ENCODE results near the gene CGRRF1.

Gene CGRRF1

DNA sequence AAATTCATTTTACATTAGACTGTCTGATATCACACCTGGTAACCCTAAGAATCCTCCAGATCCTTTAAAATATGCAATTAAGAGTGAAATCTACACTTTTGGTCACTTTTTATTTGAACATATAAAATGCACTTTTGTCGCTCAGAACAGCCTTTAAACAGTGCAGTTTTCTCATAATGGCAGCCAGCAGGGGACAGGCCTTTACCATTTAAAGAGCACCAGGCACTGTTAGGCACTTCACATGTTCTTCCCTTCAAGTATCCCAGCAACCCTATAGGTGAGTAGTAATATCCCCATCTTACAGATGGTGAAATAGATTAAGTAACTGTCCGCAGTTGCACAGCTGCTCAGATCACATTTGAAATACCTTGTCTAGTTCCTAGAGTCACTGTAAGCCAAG lies 45.9 kb downstream of the CGRRF1 start:
- H3K36me3 ChIP-seq (ENCODE audit: insufficient read depth, low read depth, low read length): no peaks in the 10 kb centered on the region
- no peaks in the 10 kb centered on the region for H3K4me1 ChIP-seq (ENCODE audit: insufficient read depth, low read length)
- H3K4me3 ChIP-seq (ENCODE audit: low read length): no peak overlapping the region
- H3K27me3 ChIP-seq (ENCODE audit: insufficient read depth, low read length): no peaks in the 10 kb centered on the region
- no peak overlapping the region for H3K9ac ChIP-seq (ENCODE audit: low read depth, low read length)
- no peak overlapping the region for H3K27ac ChIP-seq (ENCODE audit: low read length)
- H3K9me3 ChIP-seq (ENCODE audit: insufficient read depth, low read depth, low read length): no peaks in the 10 kb centered on the region

DNA sequence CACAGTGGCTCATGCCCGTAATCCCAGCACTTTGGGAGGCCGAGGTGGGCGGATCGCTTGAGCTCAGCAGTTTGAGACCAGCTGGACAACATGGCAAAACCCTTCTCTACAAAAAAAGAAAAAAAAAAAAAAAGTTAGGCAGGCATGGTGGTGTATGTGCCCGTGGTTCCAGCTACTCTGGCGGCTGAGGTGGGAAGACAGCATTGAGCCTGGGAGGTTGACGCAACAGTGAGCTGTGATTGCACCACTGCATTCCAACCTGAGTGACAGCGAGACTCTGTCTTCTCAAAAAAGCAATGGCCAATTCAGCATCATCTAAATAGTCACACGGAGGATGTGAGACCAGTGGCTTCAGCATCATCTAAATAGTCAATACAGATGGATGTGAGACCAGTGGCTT lies 46.8 kb downstream of the CGRRF1 start:
- Histone ChIP-seq H3K4me1 (ENCODE audit: insufficient read depth, low read length) (no peaks in the 10 kb centered on the region), H3K9me3 (ENCODE audit: insufficient read depth, low read depth, low read length) (no peaks in the 10 kb centered on the region), H3K27me3 (ENCODE audit: insufficient read depth, low read length) (no peaks in the 10 kb centered on the region), H3K4me3 (ENCODE audit: low read length) (no peak overlapping the region), H3K27ac (ENCODE audit: low read length) (no peak overlapping the region), H3K9ac (ENCODE audit: low read depth, low read length) (no peak overlapping the region), H3K36me3 (ENCODE audit: insufficient read depth, low read depth, low read length) (no peaks in the 10 kb centered on the region)

GRCh38 chr14:54562334-54562733 lies 52.6 kb downstream of the CGRRF1 start:
- Histone ChIP-seq H3K36me3 (ENCODE audit: insufficient read depth, low read depth, low read length) (no peaks in the 10 kb centered on the region), H3K27me3 (ENCODE audit: insufficient read depth, low read length) (peaks cover 41% of the 10 kb centered on the region), H3K27ac (ENCODE audit: low read length) (no peak overlapping the region), H3K4me1 (ENCODE audit: insufficient read depth, low read length) (peaks cover 7% of the 10 kb centered on the region; the same call in 1 of the 2 replicates), H3K4me3 (ENCODE audit: low read length) (no peak overlapping the region), H3K9me3 (ENCODE audit: insufficient read depth, low read depth, low read length) (no peaks in the 10 kb centered on the region), H3K9ac (ENCODE audit: low read depth, low read length) (no peak overlapping the region)

DNA sequence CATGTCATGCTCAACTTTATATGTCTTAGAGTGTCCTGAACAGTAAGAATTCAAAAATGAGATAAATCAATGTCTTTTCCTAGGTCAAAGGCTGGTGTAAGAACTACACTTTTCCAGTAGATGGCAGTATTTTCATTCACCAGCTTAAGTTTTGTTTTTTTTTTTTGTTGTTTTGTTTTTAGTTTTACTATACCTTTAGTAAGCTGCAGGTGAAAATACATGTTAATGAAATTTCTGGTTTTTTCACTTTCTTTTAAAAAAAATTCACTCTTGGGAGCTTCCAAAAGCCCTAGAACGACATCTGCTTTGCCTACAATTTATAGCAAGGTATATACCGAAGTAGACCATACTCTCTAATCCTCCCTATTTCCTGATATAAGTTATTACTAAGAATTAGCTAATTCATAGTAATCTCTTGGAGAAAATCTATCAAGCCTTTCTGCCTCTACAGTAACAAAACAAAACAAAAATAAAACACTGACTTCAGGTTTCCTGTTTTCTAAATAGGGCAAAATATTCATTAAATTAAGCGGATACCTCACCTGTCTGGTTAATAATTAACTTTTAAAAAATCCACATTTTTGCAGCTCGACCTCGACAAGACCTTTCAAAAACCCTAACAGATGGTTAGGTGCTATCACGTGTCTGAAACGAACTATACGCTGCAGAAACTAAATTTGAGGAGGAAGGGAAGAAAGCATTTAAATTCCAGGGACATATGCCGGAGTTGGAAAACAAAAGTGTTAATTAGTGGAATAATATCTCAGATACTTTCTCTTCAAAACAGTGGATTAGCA lies 54.6 kb downstream of the CGRRF1 start:
- H3K4me1 ChIP-seq (ENCODE audit: insufficient read depth, low read length): peaks cover 10% of the 10 kb centered on the region
- no peak overlapping the region for H3K9ac ChIP-seq (ENCODE audit: low read depth, low read length)

GRCh38 chr14:54564868-54565784 lies 55.4 kb downstream of the CGRRF1 start:
- Histone ChIP-seq H3K27ac (ENCODE audit: low read length) (no peak overlapping the region), H3K9me3 (ENCODE audit: insufficient read depth, low read depth, low read length) (no peaks in the 10 kb centered on the region), H3K4me1 (ENCODE audit: insufficient read depth, low read length) (peaks cover 10% of the 10 kb centered on the region), H3K9ac (ENCODE audit: low read depth, low read length) (peak overlapping the region; percentile 58; the same call in 1 of the 2 replicates), H3K36me3 (ENCODE audit: insufficient read depth, low read depth, low read length) (no peaks in the 10 kb centered on the region), H3K27me3 (ENCODE audit: insufficient read depth, low read length) (peaks cover 68% of the 10 kb centered on the region), H3K4me3 (ENCODE audit: low read length) (peak overlapping the region; percentile 80)

More for the DNA sequence above, 54.6 kb downstream of the CGRRF1 start:
- Histone ChIP-seq H3K27ac (ENCODE audit: low read length) (no peak overlapping the region), H3K4me3 (ENCODE audit: low read length) (peak overlapping the region; percentile 80), H3K9me3 (ENCODE audit: insufficient read depth, low read depth, low read length) (no peaks in the 10 kb centered on the region), H3K36me3 (ENCODE audit: insufficient read depth, low read depth, low read length) (no peaks in the 10 kb centered on the region), H3K27me3 (ENCODE audit: insufficient read depth, low read length) (peaks cover 59% of the 10 kb centered on the region)

DNA sequence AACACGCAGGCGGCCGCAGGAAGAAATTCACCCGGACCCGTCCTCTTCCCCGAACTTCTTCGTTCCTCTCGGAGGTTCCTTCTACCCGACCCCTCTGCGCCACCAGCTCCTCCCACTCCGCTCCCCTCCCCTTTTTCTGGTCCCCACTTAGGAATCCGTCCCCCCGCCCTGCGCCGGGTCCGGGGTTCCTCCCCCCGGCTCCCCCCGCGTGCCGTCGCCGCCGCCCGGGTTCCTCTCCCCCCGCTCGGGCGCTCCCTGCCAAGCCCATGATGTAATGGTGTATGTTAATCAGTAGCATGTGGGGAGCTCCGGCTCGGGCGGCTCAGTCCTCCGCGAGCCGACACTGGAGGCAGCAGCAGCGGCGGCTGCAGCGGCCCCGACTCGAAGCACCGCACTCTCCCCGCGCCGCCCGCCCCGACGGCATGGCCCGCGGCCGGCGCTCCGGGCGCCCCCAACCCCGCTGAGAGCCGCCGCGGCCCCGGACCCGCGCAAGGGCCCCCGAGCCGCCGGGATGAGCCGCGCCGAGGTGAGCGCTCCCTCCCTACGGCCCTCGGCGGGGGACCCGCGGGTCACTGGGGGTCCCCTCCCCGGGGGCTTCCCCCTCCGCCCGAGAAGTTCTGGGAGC lies 56.2 kb downstream of the CGRRF1 start:
- Histone ChIP-seq H3K9ac (ENCODE audit: low read depth, low read length) (peak overlapping the region; percentile 59; the same call in 1 of the 2 replicates), H3K36me3 (ENCODE audit: insufficient read depth, low read depth, low read length) (no peaks in the 10 kb centered on the region), H3K27ac (ENCODE audit: low read length) (no peak overlapping the region), H3K4me3 (ENCODE audit: low read length) (peak overlapping the region; percentile 80), H3K27me3 (ENCODE audit: insufficient read depth, low read length) (peaks cover 70% of the 10 kb centered on the region), H3K4me1 (ENCODE audit: insufficient read depth, low read length) (peaks cover 10% of the 10 kb centered on the region), H3K9me3 (ENCODE audit: insufficient read depth, low read depth, low read length) (no peaks in the 10 kb centered on the region)

- H3K4me1 ChIP-seq (ENCODE audit: insufficient read depth, low read length): peaks cover 10% of the 10 kb centered on the region
- H3K27me3 ChIP-seq (ENCODE audit: insufficient read depth, low read length): peaks cover 70% of the 10 kb centered on the region
Measured at GRCh38 chr14:54566410-54567223, 56.9 kb downstream of the CGRRF1 start, which contains the start of gene SAMD4A. TSS of gene SAMD4A (plus strand) at chr14:54567128. CDS start at chr14:54567917, 789 bp downstream.

GRCh38 chr14:54567224-54567638 lies 57.5 kb downstream of the CGRRF1 start:
- H3K27ac ChIP-seq (ENCODE audit: low read length): no peak overlapping the region
- H3K36me3 ChIP-seq (ENCODE audit: insufficient read depth, low read depth, low read length): no peaks in the 10 kb centered on the region
- peak overlapping the region; percentile 80 for H3K4me3 ChIP-seq (ENCODE audit: low read length)
- H3K27me3 ChIP-seq (ENCODE audit: insufficient read depth, low read length): peaks cover 67% of the 10 kb centered on the region
- H3K4me1 ChIP-seq (ENCODE audit: insufficient read depth, low read length): peaks cover 10% of the 10 kb centered on the region
- peak overlapping the region; percentile 46; the same call in 1 of the 2 replicates for H3K9ac ChIP-seq (ENCODE audit: low read depth, low read length)
- no peaks in the 10 kb centered on the region for H3K9me3 ChIP-seq (ENCODE audit: insufficient read depth, low read depth, low read length)

More at GRCh38 chr14:54566410-54567223, 56.9 kb downstream of the CGRRF1 start, which contains the start of gene SAMD4A:
- H3K27ac ChIP-seq (ENCODE audit: low read length): no peak within 1 kb of the TSS
- no peaks in the 10 kb centered on the region for H3K9me3 ChIP-seq (ENCODE audit: insufficient read depth, low read depth, low read length)
- no peaks in the 10 kb centered on the region for H3K36me3 ChIP-seq (ENCODE audit: insufficient read depth, low read depth, low read length)
- peak within 1 kb of the TSS; percentile 59; the same call in 1 of the 2 replicates for H3K9ac ChIP-seq (ENCODE audit: low read depth, low read length)
- peak within 1 kb of the TSS; percentile 80 for H3K4me3 ChIP-seq (ENCODE audit: low read length)

DNA sequence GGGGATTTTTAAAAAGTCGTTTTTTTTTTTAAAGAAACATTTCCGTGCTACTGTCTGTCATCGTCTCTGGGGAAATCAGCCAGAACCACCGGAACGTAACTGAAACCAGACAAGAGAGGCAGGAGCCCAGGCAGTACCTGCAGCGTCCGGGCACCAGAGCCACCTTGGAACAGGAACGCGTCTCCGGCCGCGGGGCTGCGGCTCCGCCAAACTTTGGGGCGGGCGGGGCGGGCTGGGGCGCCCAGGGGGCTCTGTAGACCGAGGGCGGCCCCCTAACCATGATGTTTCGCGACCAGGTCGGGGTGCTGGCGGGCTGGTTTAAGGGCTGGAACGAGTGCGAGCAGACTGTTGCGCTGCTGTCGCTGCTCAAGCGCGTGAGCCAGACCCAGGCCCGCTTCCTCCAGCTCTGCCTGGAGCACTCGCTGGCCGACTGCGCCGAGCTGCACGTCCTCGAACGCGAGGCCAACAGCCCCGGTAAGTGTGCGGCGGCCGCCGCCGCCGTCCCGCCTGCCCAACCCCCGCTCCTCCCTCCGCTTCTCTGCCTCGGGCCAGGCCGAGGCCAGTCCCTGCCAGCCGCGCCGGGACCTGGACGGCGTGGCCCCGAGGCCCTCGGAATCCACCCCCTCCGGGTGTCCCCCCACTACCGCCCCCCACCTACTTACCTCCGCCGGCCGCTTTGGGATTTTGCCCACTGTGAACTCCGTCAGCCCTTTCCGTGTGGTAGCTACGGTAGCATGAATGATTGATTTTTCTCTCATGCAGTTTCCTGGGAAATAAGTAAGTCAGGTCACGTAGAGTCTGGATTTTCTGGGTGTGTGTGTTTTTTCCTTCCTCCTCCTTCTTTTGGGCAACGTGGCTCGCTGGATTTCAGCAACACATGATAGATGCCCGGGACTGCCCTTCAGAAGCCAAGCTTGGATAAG lies 58.2 kb downstream of the CGRRF1 start:
- peaks cover 10% of the 10 kb centered on the region for H3K4me1 ChIP-seq (ENCODE audit: insufficient read depth, low read length)
- no peaks in the 10 kb centered on the region for H3K9me3 ChIP-seq (ENCODE audit: insufficient read depth, low read depth, low read length)
- H3K36me3 ChIP-seq (ENCODE audit: insufficient read depth, low read depth, low read length): no peaks in the 10 kb centered on the region
- no peak overlapping the region for H3K27ac ChIP-seq (ENCODE audit: low read length)
- peaks cover 62% of the 10 kb centered on the region for H3K27me3 ChIP-seq (ENCODE audit: insufficient read depth, low read length)
- H3K4me3 ChIP-seq (ENCODE audit: low read length): peak overlapping the region; percentile 80
- H3K9ac ChIP-seq (ENCODE audit: low read depth, low read length): peak overlapping the region; percentile 58; the same call in 1 of the 2 replicates
